OCI-LY7 (cell line): Measurements from ENCODE around the gene PHETA2. TPM values are rescaled to one million over a fixed set of nuclear protein-coding genes. Genes with fewer than 3 reads are reported as not detected.

Experiments used
- BruUV-seq: library from RNA; stranded (reverse); fragments of 400-500 nt; replicated peaks from 2 replicates; lab custom pipeline; 2021; lab: Mats Ljungman, UMichigan
- CTCF ChIA-PET: fragments of 300-600 bp; sonication (Branson Sonifier 250); formaldehyde crosslinking; loops from one replicate; lab custom pipeline; 2022; ENCODE audit warnings: antibody characterized with exemption; ENCODE audit not compliant: unreplicated experiment; lab: Charles Lee
- POLR2A ChIA-PET: fragments of 300-600 bp; sonication (Branson Sonifier 250); formaldehyde crosslinking; loops from one replicate; lab custom pipeline; 2022; ENCODE audit warnings: antibody characterized with exemption; lab: Charles Lee
- DNase-seq: peaks from one replicate; pipeline ENCODE4 v3.0.0-alpha.2; 2015; ENCODE audit warnings: low spot score
- H2AFZ ChIP-seq: fragments of 200-600 bp; sonication (generic), shearing (Covaris generic); 2 replicates; pipeline ENCODE4 v1.6.1; 2014; ENCODE audit warnings: mild to moderate bottlenecking, antibody characterized with exemption, low read length, moderate library complexity
- H3K27ac ChIP-seq: fragments of 200-600 bp; sonication (generic); 2 replicates; pipeline ENCODE4 v1.5.1; 2014; ENCODE audit warnings: mixed run types, low read depth, mild to moderate bottlenecking, moderate library complexity, low read length, inconsistent platforms; ENCODE audit not compliant: poor library complexity, severe bottlenecking
- H3K36me3 ChIP-seq: fragments of 200-600 bp; sonication (generic); 2 replicates; pipeline ENCODE4 v1.6.1; 2014; ENCODE audit warnings: mild to moderate bottlenecking, antibody characterized with exemption, low read length, moderate library complexity, mixed read lengths; ENCODE audit not compliant: insufficient read depth
- H3K4me1 ChIP-seq: fragments of 200-600 bp; sonication (generic); 2 replicates; pipeline ENCODE4 v1.5.1; 2014; ENCODE audit warnings: mild to moderate bottlenecking, low read length; ENCODE audit not compliant: insufficient read depth, poor library complexity, severe bottlenecking
- H3K4me2 ChIP-seq: fragments of 200-600 bp; sonication (generic); 2 replicates; pipeline ENCODE4 v1.6.1; 2014; ENCODE audit warnings: mild to moderate bottlenecking, low read length
- H3K4me3 ChIP-seq: fragments of 200-600 bp; sonication (generic); 2 replicates; pipeline ENCODE4 v1.5.1; 2014; ENCODE audit warnings: mild to moderate bottlenecking, low read depth, low read length; ENCODE audit not compliant: poor library complexity, severe bottlenecking
- H3K79me2 ChIP-seq: fragments of 200-600 bp; sonication (generic); 2 replicates; pipeline ENCODE4 v1.6.1; 2016; ENCODE audit warnings: low read depth, mild to moderate bottlenecking, low read length, moderate library complexity, mixed read lengths; ENCODE audit not compliant: insufficient read depth
- H3K9me2 ChIP-seq: fragments of 200-600 bp; sonication (generic); 2 replicates; pipeline ENCODE4 v1.6.1; 2016; ENCODE audit warnings: mild to moderate bottlenecking, low read length, mixed read lengths; ENCODE audit not compliant: insufficient read depth
- H3K9me3 ChIP-seq: fragments of 200-600 bp; sonication (generic); 2 replicates; pipeline ENCODE4 v1.6.1; 2014; ENCODE audit warnings: mild to moderate bottlenecking, mixed run types, low read length, mixed read lengths
- H4K20me1 ChIP-seq: fragments of 200-600 bp; sonication (generic); 2 replicates; pipeline ENCODE4 v1.6.1; 2014; ENCODE audit warnings: mild to moderate bottlenecking, antibody characterized with exemption, low read length, moderate library complexity, mixed read lengths; ENCODE audit not compliant: insufficient read depth
- CTCF ChIP-seq: fragments of 200-600 bp; sonication (generic); conservative IDR thresholded peaks from 2 replicates; pipeline ENCODE4 v1.5.1; 2014; ENCODE audit warnings: mild to moderate bottlenecking, antibody characterized with exemption, low read length, moderate library complexity, mixed read lengths
- EZH2phosphoT487 ChIP-seq: fragments of 200-600 bp; sonication (generic); IDR thresholded peaks from 2 replicates; pipeline ENCODE4 v1.6.1; 2018; ENCODE audit warnings: low read depth, borderline replicate concordance, mild to moderate bottlenecking, mixed run types, antibody characterized with exemption, low read length, moderate library complexity, mixed read lengths
- intact Hi-C: fragments of 100-400 bp; cut with micrococcal nuclease; formaldehyde crosslinking; loops from one replicate; pipeline ENCODE4 v1.10.0; 2022; ENCODE audit not compliant: unreplicated experiment
- total RNA-seq, 2 experiments: library from RNA; depleted of rRNA in 1 of 2; stranded (reverse); fragments of >200 nt in 1 of 2; shearing (Covaris generic) in 1 of 2; gene quantifications; 2 replicates each; pipeline ENCODE4 v1.2.3, GENCODE V29; 2014 to 2022

PHETA2 gene
- total RNA-seq, 2 experiments from 2014 or later = 0.23 TPM; not detected in 1

- H3K36me3 ChIP-seq = peaks cover 33% of the 10 kb centered on the region
- ChIA-PET CTCF (no interaction called here), POLR2A (interaction anchor here (1.0 kb wide), 1 partner anchor 12 kb away, joined by 3 read pairs; the partner anchor contains the start of gene SMDT1)
- H3K4me3 ChIP-seq = no peak overlapping the region
- no peak overlapping the region for H3K27ac ChIP-seq
- H4K20me1 ChIP-seq = no peaks in the 10 kb centered on the region
- BruUV-seq = no TSS peak
- no peak for TF ChIP-seq EZH2phosphoT487
- no peak for TF ChIP-seq CTCF
- H3K9me3 ChIP-seq = no peaks in the 10 kb centered on the region
- H3K4me2 ChIP-seq = no peak overlapping the region
- peaks cover 18% of the 10 kb centered on the region for H3K4me1 ChIP-seq
- no peak overlapping the region for H2AFZ ChIP-seq
- no peaks in the 10 kb centered on the region for H3K79me2 ChIP-seq
- intact Hi-C loops = no loop called here
- no peaks in the 10 kb centered on the region for H3K9me2 ChIP-seq
- DNase-seq = no peak
These were observed 6.3 kb upstream of the PHETA2 start for GRCh38 chr22:42067671-42068251.

- no peak for DNase-seq
- intact Hi-C loops = no loop called here
- Histone ChIP-seq H3K79me2 (no peaks in the 10 kb centered on the region), H3K4me3 (no peak overlapping the region), H3K9me3 (no peaks in the 10 kb centered on the region), H3K4me1 (peaks cover 18% of the 10 kb centered on the region), H3K36me3 (peaks cover 28% of the 10 kb centered on the region), H3K4me2 (no peak overlapping the region), H2AFZ (no peak overlapping the region), H3K27ac (no peak overlapping the region), H3K9me2 (no peaks in the 10 kb centered on the region), H4K20me1 (no peaks in the 10 kb centered on the region)
- BruUV-seq = no TSS peak
- ChIA-PET CTCF (no interaction called here), POLR2A (interaction anchor here (1.0 kb wide), 1 partner anchor 12 kb away, joined by 3 read pairs; the partner anchor contains the start of gene SMDT1)
- TF ChIP-seq EZH2phosphoT487 (no peak), CTCF (no peak)
These were observed 5.8 kb upstream of the PHETA2 start for GRCh38 chr22:42068291-42068690.
